Fibroblast of villous mesenchyme (primary cell): ENCODE data around the gene BBC3. TPM values are rescaled to one million over a fixed set of nuclear protein-coding genes. Genes with fewer than 3 reads are reported as not detected.

ENCODE experiments used
- DNase-seq: peaks from one replicate; pipeline ENCODE4 v3.0.0-alpha.2; 2010; ENCODE audit warnings: low read depth
- H3K4me3 ChIP-seq: 2 replicates; pipeline ENCODE4 v1.5.1; 2011; ENCODE audit warnings: low read depth, mild to moderate bottlenecking, low read length
- total RNA-seq: library from RNA; depleted of rRNA; stranded (reverse); fragments of >200 nt; gene quantifications from 2 replicates; pipeline ENCODE4 v1.2.3, GENCODE V29; 2012
- TF ChIP-seq, protein P1 (sequence below): IDR thresholded peaks from 2 replicates; pipeline ENCODE4 v1.5.1; 2012; ENCODE audit warnings: low read depth, mild to moderate bottlenecking, low read length; ENCODE audit not compliant: insufficient read depth

The BBC3 gene
- total RNA-seq, 1 donor = 6.0 TPM

DNA sequence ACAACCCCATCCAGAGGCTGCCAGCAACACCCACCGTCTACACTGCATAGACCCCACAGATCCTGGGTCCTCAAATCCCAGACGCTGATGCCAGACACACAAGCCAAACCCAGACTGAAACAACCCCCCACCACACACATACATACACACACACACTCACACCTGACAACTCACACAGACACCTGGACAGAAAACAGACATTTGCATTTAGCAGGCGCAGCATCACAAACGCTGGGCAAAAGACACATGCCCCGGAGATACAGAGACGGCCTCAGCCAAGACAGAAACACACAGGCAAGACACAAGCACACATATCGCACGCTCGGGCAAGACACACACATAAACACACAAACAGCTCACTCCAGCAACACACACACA is 1.3 kb downstream of the BBC3 start:
- TF ChIP-seq, protein P1, sequence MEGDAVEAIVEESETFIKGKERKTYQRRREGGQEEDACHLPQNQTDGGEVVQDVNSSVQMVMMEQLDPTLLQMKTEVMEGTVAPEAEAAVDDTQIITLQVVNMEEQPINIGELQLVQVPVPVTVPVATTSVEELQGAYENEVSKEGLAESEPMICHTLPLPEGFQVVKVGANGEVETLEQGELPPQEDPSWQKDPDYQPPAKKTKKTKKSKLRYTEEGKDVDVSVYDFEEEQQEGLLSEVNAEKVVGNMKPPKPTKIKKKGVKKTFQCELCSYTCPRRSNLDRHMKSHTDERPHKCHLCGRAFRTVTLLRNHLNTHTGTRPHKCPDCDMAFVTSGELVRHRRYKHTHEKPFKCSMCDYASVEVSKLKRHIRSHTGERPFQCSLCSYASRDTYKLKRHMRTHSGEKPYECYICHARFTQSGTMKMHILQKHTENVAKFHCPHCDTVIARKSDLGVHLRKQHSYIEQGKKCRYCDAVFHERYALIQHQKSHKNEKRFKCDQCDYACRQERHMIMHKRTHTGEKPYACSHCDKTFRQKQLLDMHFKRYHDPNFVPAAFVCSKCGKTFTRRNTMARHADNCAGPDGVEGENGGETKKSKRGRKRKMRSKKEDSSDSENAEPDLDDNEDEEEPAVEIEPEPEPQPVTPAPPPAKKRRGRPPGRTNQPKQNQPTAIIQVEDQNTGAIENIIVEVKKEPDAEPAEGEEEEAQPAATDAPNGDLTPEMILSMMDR = no peak
- DNase-seq = peak; percentile 39
- H3K4me3 ChIP-seq = peak overlapping the region; percentile 98

DNA sequence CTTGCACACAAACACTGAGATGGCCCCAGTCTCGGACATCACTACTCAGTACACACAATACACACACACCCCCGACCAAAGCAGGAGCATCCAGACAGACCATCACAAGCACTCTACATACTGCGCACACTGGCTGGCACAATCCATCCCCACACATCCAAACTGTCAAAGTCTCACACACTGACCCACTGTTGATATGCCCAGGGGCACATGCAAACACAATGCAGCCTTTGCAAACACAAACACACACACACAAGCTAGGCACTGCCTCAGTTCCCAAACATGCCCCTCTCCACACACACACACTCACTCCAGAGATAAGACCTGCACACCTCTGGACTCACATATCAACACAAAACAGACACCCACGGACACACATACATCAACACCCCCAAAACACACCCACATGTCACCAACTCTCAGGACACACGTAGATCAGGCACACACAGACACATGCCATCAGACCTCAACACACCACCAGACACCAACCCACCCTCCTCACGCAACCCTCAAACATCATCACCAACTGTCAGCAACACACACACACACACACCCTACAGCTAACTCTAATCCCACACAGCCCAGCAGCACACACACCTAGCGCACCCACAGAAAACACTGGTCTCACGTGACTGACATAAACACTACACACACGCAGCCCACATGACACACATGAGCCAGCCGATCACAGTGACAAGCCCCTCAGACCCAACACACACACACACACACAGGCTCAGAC is 1.9 kb downstream of the BBC3 start:
- DNase-seq = peak; percentile 51
- peak overlapping the region; percentile 98 for H3K4me3 ChIP-seq
- TF ChIP-seq, protein P1 = no peak

DNA sequence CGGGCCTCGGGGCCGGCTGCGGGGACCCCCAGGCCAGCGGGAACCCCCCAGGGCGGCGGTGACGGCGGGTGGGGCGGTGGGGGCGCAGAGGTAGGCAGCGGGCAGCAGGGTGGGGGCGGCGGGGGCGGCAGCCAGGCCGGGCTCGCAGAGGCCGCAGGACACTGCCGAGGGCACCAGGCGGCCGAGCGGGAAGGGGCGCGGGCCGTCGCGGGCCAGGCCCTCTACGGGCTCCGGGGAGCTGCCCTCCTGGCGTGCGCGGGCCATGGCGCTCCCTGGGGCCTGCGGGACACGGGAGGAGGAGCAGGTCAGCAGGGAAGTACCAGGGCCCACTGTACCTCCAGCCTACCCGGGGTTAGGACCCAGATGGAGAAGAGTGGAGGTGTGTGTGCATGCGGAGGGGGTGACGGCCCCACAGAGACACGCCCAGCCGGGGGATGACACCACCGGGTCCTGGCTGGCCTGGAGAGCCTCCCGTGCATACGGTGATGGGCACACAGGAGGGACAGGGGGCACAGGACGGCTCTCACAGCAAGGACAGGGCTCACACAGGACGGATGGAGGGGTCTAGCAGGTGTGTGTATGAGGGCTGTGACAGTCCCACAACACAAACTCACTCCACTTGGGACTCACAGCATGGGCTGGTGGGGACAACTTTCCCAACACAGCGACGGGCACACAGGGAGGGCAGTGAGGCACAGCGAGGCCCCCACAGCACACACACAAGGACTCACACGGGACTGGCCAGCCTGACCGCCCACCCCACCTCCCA is 2.6 kb downstream of the BBC3 start:
- TF ChIP-seq, protein P1 = no peak
- H3K4me3 ChIP-seq = peak overlapping the region; percentile 98
- DNase-seq = peak; percentile 30

DNA sequence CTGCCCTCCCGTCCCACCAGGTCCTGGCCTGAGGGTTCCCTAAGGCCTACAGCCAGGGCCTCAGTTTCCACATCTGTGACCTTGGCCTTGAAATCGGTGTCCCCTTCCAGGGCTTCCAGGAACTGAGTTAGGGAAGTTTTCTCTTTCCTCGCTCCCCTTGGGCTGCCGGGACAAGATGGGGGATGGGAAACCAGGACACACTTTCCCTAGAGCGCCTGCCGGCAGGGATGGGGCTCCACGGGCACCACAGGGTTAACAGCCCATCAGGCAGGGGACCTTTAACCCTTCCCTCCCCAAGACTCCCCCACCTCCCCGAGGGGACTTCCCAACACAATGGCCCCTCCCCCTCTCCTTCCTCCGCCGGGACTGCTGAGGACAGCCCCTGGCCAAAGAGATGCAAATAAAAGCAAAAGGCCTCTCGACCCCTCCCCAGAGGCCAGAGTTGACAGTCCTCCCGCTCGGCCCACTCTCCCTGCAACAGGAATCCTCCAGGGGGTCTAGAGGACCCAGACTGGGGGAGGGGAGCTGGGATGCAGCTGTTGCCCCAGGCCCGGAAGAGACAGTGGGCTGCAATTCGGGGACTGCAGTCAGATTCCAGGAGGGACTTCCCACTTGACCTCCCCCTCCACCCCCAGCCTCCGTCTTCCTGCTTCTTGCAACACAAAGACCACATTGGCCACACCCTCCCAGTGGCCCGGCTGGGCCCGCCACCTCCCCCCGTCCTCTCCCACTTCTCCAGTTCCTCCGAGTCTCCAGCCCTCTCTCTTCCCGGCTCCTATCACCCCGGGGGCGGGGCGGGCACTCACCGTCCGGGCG is 3.4 kb downstream of the BBC3 start:
- DNase-seq = peak; percentile 98
- TF ChIP-seq, protein P1 = no peak
- H3K4me3 ChIP-seq = peak overlapping the region; percentile 98

DNA sequence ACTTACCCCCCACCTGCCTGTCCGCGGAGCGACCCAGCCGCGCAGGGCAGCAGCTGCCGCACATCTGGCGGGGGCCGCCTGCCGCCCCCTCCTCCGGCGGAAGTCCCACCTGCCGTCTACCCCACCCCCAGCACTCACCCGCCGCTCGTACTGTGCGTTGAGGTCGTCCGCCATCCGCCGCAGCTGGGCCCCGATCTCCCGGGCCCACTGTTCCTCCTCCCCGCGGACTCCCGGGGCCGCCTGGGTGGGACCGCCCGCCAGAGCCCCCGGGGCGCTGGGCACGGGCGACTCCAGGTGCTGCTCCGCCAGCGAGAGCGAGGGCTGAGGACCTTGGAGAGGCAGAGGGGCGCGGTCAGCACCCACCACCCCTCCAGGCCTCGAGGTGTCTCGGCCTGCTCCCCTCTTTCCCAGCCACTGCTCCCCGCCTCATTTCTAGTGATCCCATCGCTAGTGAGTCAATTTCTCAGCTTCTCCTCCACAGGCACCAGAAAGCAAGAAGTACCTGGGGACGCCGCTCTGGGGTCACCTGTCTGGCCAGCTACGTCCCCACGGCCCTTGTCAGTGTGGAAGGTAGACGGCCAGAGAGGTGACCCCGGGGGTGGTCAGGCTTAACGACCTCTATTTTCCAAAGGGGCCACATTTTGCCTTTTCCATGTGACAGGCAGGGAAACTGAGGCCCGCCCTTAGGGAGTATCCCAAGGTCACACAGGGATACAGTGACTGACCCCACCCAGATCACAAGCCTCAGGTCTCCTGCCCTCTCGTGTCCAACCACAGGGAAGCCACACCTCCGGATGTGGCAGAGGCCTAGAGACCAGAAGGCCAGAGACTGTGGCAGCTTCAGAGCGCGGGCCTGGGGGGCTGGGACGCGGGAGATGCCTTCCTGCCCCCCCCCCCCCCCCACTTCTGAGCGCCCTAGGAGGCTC is 4.3 kb downstream of the BBC3 start:
- peak; percentile 83 for DNase-seq
- peak overlapping the region; percentile 98 for H3K4me3 ChIP-seq
- TF ChIP-seq, protein P1 = no peak

DNA sequence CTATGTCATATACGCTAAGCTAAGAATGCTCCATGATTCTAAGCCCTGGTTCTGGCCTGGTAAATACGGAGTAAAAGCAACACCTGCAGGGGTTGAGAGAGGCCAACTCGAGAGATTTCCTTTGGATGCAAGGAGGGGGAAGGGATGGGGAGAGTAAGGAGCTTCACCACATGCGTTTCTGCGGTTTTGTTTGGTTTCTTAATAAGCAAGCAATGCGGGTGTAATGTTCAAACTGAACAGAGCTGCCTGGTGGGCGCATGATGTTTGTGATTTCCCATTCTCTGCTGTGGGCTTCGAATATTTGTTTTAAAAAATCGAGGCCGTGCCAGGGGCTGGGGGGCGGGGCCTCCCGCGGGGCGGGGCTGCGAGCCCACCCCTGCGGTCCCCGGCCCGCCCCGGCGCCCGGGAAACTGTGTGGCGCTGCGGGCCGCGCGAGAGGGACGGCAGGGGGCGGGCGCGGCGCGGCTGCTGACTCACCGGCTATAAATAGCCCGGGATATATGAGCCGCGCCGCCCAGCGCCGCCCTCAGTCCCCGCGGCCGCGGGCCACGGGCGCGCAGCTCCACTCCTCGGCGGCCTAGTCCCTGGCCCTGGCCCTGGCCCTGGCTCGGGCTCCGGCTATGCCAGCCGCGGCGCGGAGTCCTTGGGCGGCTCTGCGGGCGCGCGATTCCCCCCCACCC is 5.1 kb downstream of the BBC3 start:
- H3K4me3 ChIP-seq = peak overlapping the region; percentile 98
- TF ChIP-seq, protein P1 = peak; percentile 14
- peak; percentile 88 for DNase-seq
